SK-N-MC (cell line): ENCODE measurements around the gene PDS5A.
"Not testable (repeated sequence)": the region's sequence is repeated elsewhere in the genome, so short reads cannot be mapped to it uniquely, and the experiment has no call there.

Experiments used
- EZH2 ChIP-seq: fragments of 200-600 bp; sonication (generic); IDR thresholded peaks from one replicate; pipeline ENCODE4 v1.6.1; 2017; ENCODE audit warnings: antibody characterized with exemption
- POLR2AphosphoS5 ChIP-seq: IDR thresholded peaks from 2 replicates; pipeline ENCODE4 v1.6.1; 2012; ENCODE audit warnings: mild to moderate bottlenecking, low read depth, low read length, borderline replicate concordance

DNA sequence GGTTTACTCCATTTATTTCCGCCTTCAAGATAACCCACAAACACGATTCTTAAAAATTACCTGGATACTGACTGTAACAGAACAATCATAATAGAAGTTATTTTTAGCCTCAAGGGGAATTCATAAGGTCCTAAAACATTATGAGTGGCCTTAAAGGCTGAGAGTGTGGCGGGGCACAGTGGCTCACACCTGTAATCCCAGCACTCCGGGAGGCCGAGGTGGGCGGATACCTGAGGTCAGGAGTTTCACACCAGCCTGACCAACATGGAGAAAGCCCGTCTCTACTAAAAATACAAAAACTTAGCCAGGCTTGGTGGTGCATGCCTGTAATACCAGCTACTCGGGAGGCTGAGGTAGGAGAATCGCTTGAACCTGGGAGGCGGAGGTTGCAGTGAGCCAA lies 33.5 kb downstream of the PDS5A start:
- TF ChIP-seq EZH2, POLR2AphosphoS5: not testable (repeated sequence)
